AG09319 (cell line): ENCODE results near the gene ORAI2.
"Not testable (repeated sequence)": the region's sequence is repeated elsewhere in the genome, so short reads cannot be mapped to it uniquely, and the experiment has no call there.

Source experiments
- DNase-seq: peaks from one replicate; pipeline ENCODE4 v3.0.0-alpha.2; 2010; ENCODE audit warnings: low read depth; ENCODE audit errors: extremely low read depth
- CTCF ChIP-seq: IDR thresholded peaks from 2 replicates; pipeline ENCODE4 v1.5.1; 2011; ENCODE audit warnings: low read depth, mild to moderate bottlenecking, inconsistent platforms, low read length, moderate library complexity

The ORAI2 gene

GRCh38 chr7:102479982-102480637, 46.7 kb downstream of the ORAI2 start:
- not testable (repeated sequence) for DNase-seq
- peak; percentile 24 for TF ChIP-seq CTCF

GRCh38 chr7:102481962-102482361, 48.6 kb downstream of the ORAI2 start:
- DNase-seq: not testable (repeated sequence)

- not testable (repeated sequence) for DNase-seq
Measured at GRCh38 chr7:102484317-102484716, 50.9 kb downstream of the ORAI2 start.

GRCh38 chr7:102490529-102491075, 57.2 kb downstream of the ORAI2 start:
- not testable (repeated sequence) for DNase-seq

GRCh38 chr7:102493220-102493935, 60.0 kb downstream of the ORAI2 start:
- DNase-seq: not testable (repeated sequence)

- not testable (repeated sequence) for DNase-seq
Measured at GRCh38 chr7:102494026-102494425, 60.7 kb downstream of the ORAI2 start.

- DNase-seq: not testable (repeated sequence)
Measured at GRCh38 chr7:102494473-102495149, 61.2 kb downstream of the ORAI2 start.

GRCh38 chr7:102496861-102497260, 63.5 kb downstream of the ORAI2 start:
- not testable (repeated sequence) for DNase-seq

GRCh38 chr7:102497308-102497707, 63.9 kb downstream of the ORAI2 start:
- DNase-seq: not testable (repeated sequence)

- not testable (repeated sequence) for DNase-seq
Measured at GRCh38 chr7:102498321-102498720, 64.9 kb downstream of the ORAI2 start.

- DNase-seq: not testable (repeated sequence)
Measured at GRCh38 chr7:102503141-102503540, 69.8 kb downstream of the ORAI2 start.

GRCh38 chr7:102505298-102506185, 72.2 kb downstream of the ORAI2 start:
- DNase-seq: not testable (repeated sequence)
